HEK293 (cell line): ENCODE data around the gene GSG1L.

ENCODE experiments used
- CTCF ChIP-seq: fragments of 450-650 bp; formaldehyde crosslinking; IDR thresholded peaks from 2 replicates; pipeline ENCODE4 v1.5.1; 2016; ENCODE audit warnings: missing biosample characterization, missing genetic modification characterization
- ZNF121 ChIP-seq: fragments of 450-650 bp; formaldehyde crosslinking; IDR thresholded peaks from 2 replicates; pipeline ENCODE4 v1.5.1; 2016; ENCODE audit warnings: missing biosample characterization, missing genetic modification characterization
- ZNF280D ChIP-seq: fragments of 450-650 bp; formaldehyde crosslinking; IDR thresholded peaks from 2 replicates; pipeline ENCODE4 v1.5.1; 2016; ENCODE audit warnings: missing biosample characterization, missing genetic modification characterization
- ZNF423 ChIP-seq: fragments of 450-650 bp; formaldehyde crosslinking; IDR thresholded peaks from 2 replicates; pipeline ENCODE4 v1.5.1; 2016; ENCODE audit warnings: missing biosample characterization, missing genetic modification characterization

- TF ChIP-seq CTCF: no peak
- TF ChIP-seq ZNF280D (tag by site-specific recombination): no peak
- TF ChIP-seq ZNF121 (tag by site-specific recombination): no peak
- no peak for TF ChIP-seq ZNF423 (tag by site-specific recombination)
These were observed 142.4 kb downstream of the GSG1L start for GRCh38 chr16:27921134-27921533.
